HCT116 (cell line): ENCODE data around the gene RPS15A. TPM values are rescaled to one million over a fixed set of nuclear protein-coding genes. Genes with fewer than 3 reads are reported as not detected.

Experiments
- ATAC-seq: fragments of 200-7000 bp; cut with Tn5 transposase; 2 replicates; pipeline ENCODE4 v1.9.1; 2020; ENCODE audit warnings: mild to moderate bottlenecking, moderate library complexity
- BruUV-seq: library from RNA; stranded (reverse); fragments of 400-500 nt; replicated peaks from 2 replicates; lab custom pipeline; 2021; lab: Mats Ljungman, UMichigan
- CTCF ChIA-PET: fragments of 300-600 bp; sonication (Branson Sonifier 250); formaldehyde crosslinking; loops from one replicate; lab custom pipeline; 2021; ENCODE audit warnings: antibody characterized with exemption; lab: Charles Lee
- POLR2A ChIA-PET: fragments of 300-600, 350-600 bp; sonication (Branson Sonifier 250); formaldehyde crosslinking; loops from one replicate; lab custom pipeline; 2021; ENCODE audit warnings: antibody characterized with exemption; lab: Charles Lee
- RAD21 ChIA-PET, 2 experiments: fragments of 300-600 bp; sonication (Branson Sonifier 250); formaldehyde crosslinking; loops; one replicate each; lab custom pipeline; 2023; ENCODE audit warnings: low total read pairs in 2 of 2; ENCODE audit not compliant: uncharacterized antibody in 2 of 2, unreplicated experiment in 2 of 2, low non-redundant PET in 1 of 2; lab: Charles Lee
- DNase-seq: peaks from one replicate; pipeline ENCODE4 v3.0.0-alpha.2; 2010; ENCODE audit warnings: low read depth, low spot score
- H2AFZ ChIP-seq: fragments of 200-600 bp; shearing (Covaris generic), sonication (generic); 2 replicates; pipeline ENCODE4 v1.6.1; 2017; ENCODE audit warnings: low read depth, mixed run types, mixed read lengths, antibody characterized with exemption, low read length; ENCODE audit not compliant: poor library complexity, severe bottlenecking
- H3K27ac ChIP-seq: 2 replicates; pipeline ENCODE4 v1.5.1; 2012; ENCODE audit warnings: low read depth, low read length
- H3K27me3 ChIP-seq: fragments of 200-600 bp; sonication (generic); 2 replicates; pipeline ENCODE4 v1.6.1; 2016; ENCODE audit warnings: mixed run types, low read length, mixed read lengths; ENCODE audit not compliant: insufficient read depth
- H3K36me3 ChIP-seq, 2 experiments: fragments of 200-500 bp in 1 of 2; fragments of 200-600 bp in 1 of 2; sonication (Bioruptor generic) in 1 of 2; sonication (generic) in 1 of 2; 2 replicates each; pipeline versions ENCODE4 v1.5.1 to v1.6.1; 2014 to 2016; ENCODE audit warnings: low read length in 2 of 2, inconsistent platforms in 1 of 2, mixed read lengths in 1 of 2, mixed run types in 1 of 2; ENCODE audit not compliant: insufficient read depth in 2 of 2, control insufficient read depth in 1 of 2
- H3K4me1 ChIP-seq, 2 experiments: fragments of 200-600 bp in 1 of 2; sonication (generic) in 1 of 2; 2 replicates each; pipeline versions ENCODE4 v1.5.1 to v1.6.1; 2012 to 2017; ENCODE audit warnings: low read length in 2 of 2, inconsistent platforms in 1 of 2, mild to moderate bottlenecking in 1 of 2, mixed read lengths in 1 of 2, mixed run types in 1 of 2, moderate library complexity in 1 of 2; ENCODE audit not compliant: insufficient read depth in 2 of 2, control insufficient read depth in 1 of 2
- H3K4me2 ChIP-seq: fragments of 200-600 bp; sonication (generic); 2 replicates; pipeline ENCODE4 v1.6.1; 2017; ENCODE audit warnings: mixed run types, low read length, mixed read lengths
- H3K4me3 ChIP-seq, 2 experiments: fragments of 200-600 bp in 1 of 2; sonication (generic) in 1 of 2; replicated peaks in 1 of 2; 2 replicates each; pipeline ENCODE4 v1.5.1; 2011 to 2016; ENCODE audit warnings: low read length in 2 of 2, control low read depth in 1 of 2, low read depth in 1 of 2, mild to moderate bottlenecking in 1 of 2, mixed read lengths in 1 of 2, mixed run types in 1 of 2
- H3K79me2 ChIP-seq: fragments of 200-600 bp; sonication (generic); 2 replicates; pipeline ENCODE4 v1.6.1; 2017; ENCODE audit warnings: mild to moderate bottlenecking, mixed run types, low read length, moderate library complexity, mixed read lengths; ENCODE audit not compliant: insufficient read depth
- H3K9ac ChIP-seq: fragments of 200-600 bp; sonication (generic); 2 replicates; pipeline ENCODE4 v1.6.1; 2016; ENCODE audit warnings: low read length, mixed read lengths
- H3K9me2 ChIP-seq: fragments of 200-600 bp; sonication (generic), shearing (Covaris generic); 2 replicates; pipeline ENCODE4 v1.6.1; 2017; ENCODE audit warnings: mixed run types, mild to moderate bottlenecking, moderate library complexity; ENCODE audit not compliant: insufficient read depth
- H3K9me3 ChIP-seq, 2 experiments: fragments of 200-500 bp in 1 of 2; fragments of 200-600 bp in 1 of 2; sonication (Bioruptor generic) in 1 of 2; sonication (generic) in 1 of 2; 2 replicates each; pipeline ENCODE4 v1.6.1; 2014 to 2017; ENCODE audit warnings: low read length in 2 of 2, mixed read lengths in 2 of 2, inconsistent platforms in 1 of 2, low read depth in 1 of 2, mild to moderate bottlenecking in 1 of 2, mixed run types in 1 of 2, moderate library complexity in 1 of 2; ENCODE audit not compliant: control insufficient read depth in 1 of 2, insufficient read depth in 1 of 2
- H4K20me1 ChIP-seq: fragments of 200-600 bp; sonication (generic), shearing (Covaris generic); 2 replicates; pipeline ENCODE4 v1.6.1; 2017; ENCODE audit warnings: mixed run types, mild to moderate bottlenecking, moderate library complexity; ENCODE audit not compliant: insufficient read depth
- FOSL1 ChIP-seq: IDR thresholded peaks from 2 replicates; pipeline ENCODE4 v1.6.1; 2012; ENCODE audit warnings: low read depth
- POLR2A ChIP-seq: IDR thresholded peaks from 2 replicates; pipeline ENCODE4 v1.7.0; 2011; ENCODE audit warnings: borderline replicate concordance; ENCODE audit not compliant: insufficient read depth, insufficient read length; ENCODE audit errors: extremely low read depth
- REST ChIP-seq: IDR thresholded peaks from 2 replicates; pipeline ENCODE4 v1.6.1; 2012; ENCODE audit warnings: low read depth
- SIN3A ChIP-seq: IDR thresholded peaks from 2 replicates; pipeline ENCODE4 v1.6.1; 2012; ENCODE audit warnings: low read depth
- SP1 ChIP-seq: IDR thresholded peaks from 2 replicates; pipeline ENCODE4 v1.6.1; 2012; ENCODE audit warnings: low read depth
- TCF7L2 ChIP-seq: IDR thresholded peaks from 2 replicates; pipeline ENCODE4 v1.7.0; 2011; ENCODE audit warnings: borderline replicate concordance, inconsistent platforms; ENCODE audit not compliant: insufficient read depth, insufficient read length; ENCODE audit errors: extremely low read depth
- ZFX ChIP-seq: fragments of 450-650 bp; IDR thresholded peaks from 2 replicates; pipeline ENCODE4 v1.6.1; 2017
- ZNF274 ChIP-seq: fragments of 200-500 bp; sonication (Bioruptor generic); IDR thresholded peaks from 2 replicates; pipeline ENCODE4 v1.6.1; 2014; ENCODE audit warnings: mild to moderate bottlenecking, low read depth, low read length, inconsistent platforms
- intact Hi-C: fragments of 100-400 bp; cut with micrococcal nuclease; formaldehyde crosslinking; loops from 2 replicates; pipeline ENCODE4 v1.10.0; 2022
- total RNA-seq: library from RNA; stranded (reverse); gene quantifications from one replicate; pipeline ENCODE4 v1.2.1, GENCODE V29; 2021; ENCODE audit not compliant: unreplicated experiment

Gene RPS15A
- total RNA-seq, 1 experiment from 2014 or later, result 1,686 TPM

- intact Hi-C loops, result no loop called here
- RAD21 ChIA-PET, result no interaction called here
- no TSS peak for BruUV-seq
Observed at GRCh38 chr16:18816286-18816685, 26.2 kb upstream of the RPS15A start.

More at GRCh38 chr16:18816286-18816685, 26.2 kb upstream of the RPS15A start:
- Histone ChIP-seq H3K27ac (no peak overlapping the region), H4K20me1 (no peaks in the 10 kb centered on the region), H3K9me3 (no peaks in the 10 kb centered on the region), H3K9ac (no peak overlapping the region), H2AFZ (no peak overlapping the region), H3K4me3 (no peak overlapping the region), H3K9me2 (no peaks in the 10 kb centered on the region), H3K4me1 (no peaks in the 10 kb centered on the region), H3K4me2 (no peak overlapping the region), H3K36me3 (peaks cover 39 to 54% of the 10 kb centered on the region in 2 experiments), H3K79me2 (no peaks in the 10 kb centered on the region; the same call in 1 of the 2 replicates), H3K27me3 (no peaks in the 10 kb centered on the region)
- ATAC-seq, result no peak
- ChIA-PET POLR2A (interaction anchor here (0.8 kb wide), 1 partner anchor 15 kb away, joined by 4 read pairs; the partner anchor contains the start of gene ARL6IP1), CTCF (interaction anchor here (3.0 kb wide), 1 partner anchor 14 kb away, joined by 13 read pairs; the partner anchor contains the start of gene ARL6IP1)
- no peak for DNase-seq
- TF ChIP-seq ZNF274, result no peak
- TF ChIP-seq SP1, result no peak
- TF ChIP-seq ZFX, result no peak
- TF ChIP-seq POLR2A, result no peak
- no peak for TF ChIP-seq SIN3A
- no peak for TF ChIP-seq FOSL1
- TF ChIP-seq TCF7L2, result no peak
- no peak for TF ChIP-seq REST
